Stimulated activated CD8-positive, alpha-beta memory T cell treated with anti-CD3 and anti-CD28 coated beads, Interleukin-12 subunit alpha, Interleukin-12 subunit beta, amount 100 ng/mL, for 4 hours (primary cell): ENCODE data around the gene SORL1.

ENCODE experiments used
- DNase-seq: peaks from one replicate; pipeline ENCODE4 v3.0.0-alpha.2; 2020; ENCODE audit warnings: low read depth

Gene SORL1

GRCh38 chr11:121656328-121657090 is 204.4 kb downstream of the SORL1 start:
- no peak for DNase-seq

GRCh38 chr11:121657146-121657545 is 205.0 kb downstream of the SORL1 start:
- DNase-seq, result no peak

- DNase-seq, result no peak
These were observed 207.7 kb downstream of the SORL1 start for GRCh38 chr11:121659811-121660210.

- no peak for DNase-seq
These were observed 209.9 kb downstream of the SORL1 start for GRCh38 chr11:121661880-121662486.

- DNase-seq, result no peak
These were observed 212.0 kb downstream of the SORL1 start for GRCh38 chr11:121664144-121664543.

- no peak for DNase-seq
These were observed 213.2 kb downstream of the SORL1 start for GRCh38 chr11:121665206-121665838.

- DNase-seq, result no peak
These were observed 215.7 kb downstream of the SORL1 start for GRCh38 chr11:121667836-121668235.

- no peak for DNase-seq
These were observed 217.3 kb downstream of the SORL1 start for GRCh38 chr11:121669422-121669821.

- no peak for DNase-seq
These were observed 218.2 kb downstream of the SORL1 start for GRCh38 chr11:121670266-121670665.

GRCh38 chr11:121670805-121671282 is 218.7 kb downstream of the SORL1 start:
- DNase-seq, result no peak

- no peak for DNase-seq
These were observed 219.4 kb downstream of the SORL1 start for GRCh38 chr11:121671283-121672168.

GRCh38 chr11:121672630-121673487 is 220.7 kb downstream of the SORL1 start:
- no peak for DNase-seq

GRCh38 chr11:121681550-121682268 is 229.6 kb downstream of the SORL1 start:
- no peak for DNase-seq
